Measurements from ENCODE around the gene NFIB. TPM values are rescaled to one million over a fixed set of nuclear protein-coding genes. Genes with fewer than 3 reads are reported as not detected.

Gene NFIB
- total RNA-seq, 1 donor from 2014 or later, result 9.4 TPM

DNA sequence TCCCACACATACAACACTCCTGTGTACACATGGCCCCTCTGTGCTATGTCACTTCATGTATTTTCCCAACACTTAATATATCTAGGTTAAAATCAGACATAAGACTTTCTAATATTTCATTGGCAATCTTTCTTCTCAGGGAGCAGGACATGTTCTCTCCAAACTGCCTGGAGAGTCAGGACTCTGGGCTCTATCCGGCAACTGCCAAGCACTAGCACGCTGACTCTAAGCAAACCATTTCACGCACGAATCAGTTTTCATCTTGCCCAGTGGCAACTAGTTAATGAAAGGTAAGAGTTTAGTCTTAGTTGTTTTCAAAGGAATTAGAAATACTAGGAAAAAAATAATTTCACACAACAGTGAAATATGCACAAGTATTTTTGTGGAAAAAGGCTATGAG is 124.8 kb downstream of the NFIB start:
- Histone ChIP-seq H3K36me3 (ENCODE audit: insufficient read depth, low read length) (no peaks in the 10 kb centered on the region), H3K9ac (ENCODE audit: low read length) (no peak overlapping the region), H3K79me2 (ENCODE audit: insufficient read depth, low read length) (peaks cover 94% of the 10 kb centered on the region), H4K20me1 (ENCODE audit: insufficient read depth, low read length) (peaks cover 3% of the 10 kb centered on the region), H3K4me3 (ENCODE audit: insufficient read depth, low read depth, low read length) (no peak overlapping the region), H3K4me1 (ENCODE audit: insufficient read depth, low read length) (no peaks in the 10 kb centered on the region), H3K9me3 (ENCODE audit: insufficient read depth, low read depth, low read length) (no peaks in the 10 kb centered on the region), H3K27ac (ENCODE audit: low read depth, low read length) (no peak overlapping the region), H3K27me3 (ENCODE audit: insufficient read depth, low read length) (no peaks in the 10 kb centered on the region), H3K4me2 (ENCODE audit: low read length) (no peak overlapping the region), H2AFZ (ENCODE audit: low read depth, low read length) (no peak overlapping the region)
- Mint-ChIP-seq H3K27me3 (ENCODE audit: low read depth, unreplicated experiment) (no peaks in the 10 kb centered on the region), H3K36me3 (ENCODE audit: low read depth, unreplicated experiment) (no peaks in the 10 kb centered on the region), H3K9me3 (ENCODE audit: unreplicated experiment) (no peaks in the 10 kb centered on the region), H3K4me1 (ENCODE audit: low read depth, unreplicated experiment) (peaks cover 3% of the 10 kb centered on the region), H3K27ac (ENCODE audit: unreplicated experiment) (no peak overlapping the region), H3K4me3 (ENCODE audit: unreplicated experiment) (no peak overlapping the region)
- TF ChIP-seq, protein P1, sequence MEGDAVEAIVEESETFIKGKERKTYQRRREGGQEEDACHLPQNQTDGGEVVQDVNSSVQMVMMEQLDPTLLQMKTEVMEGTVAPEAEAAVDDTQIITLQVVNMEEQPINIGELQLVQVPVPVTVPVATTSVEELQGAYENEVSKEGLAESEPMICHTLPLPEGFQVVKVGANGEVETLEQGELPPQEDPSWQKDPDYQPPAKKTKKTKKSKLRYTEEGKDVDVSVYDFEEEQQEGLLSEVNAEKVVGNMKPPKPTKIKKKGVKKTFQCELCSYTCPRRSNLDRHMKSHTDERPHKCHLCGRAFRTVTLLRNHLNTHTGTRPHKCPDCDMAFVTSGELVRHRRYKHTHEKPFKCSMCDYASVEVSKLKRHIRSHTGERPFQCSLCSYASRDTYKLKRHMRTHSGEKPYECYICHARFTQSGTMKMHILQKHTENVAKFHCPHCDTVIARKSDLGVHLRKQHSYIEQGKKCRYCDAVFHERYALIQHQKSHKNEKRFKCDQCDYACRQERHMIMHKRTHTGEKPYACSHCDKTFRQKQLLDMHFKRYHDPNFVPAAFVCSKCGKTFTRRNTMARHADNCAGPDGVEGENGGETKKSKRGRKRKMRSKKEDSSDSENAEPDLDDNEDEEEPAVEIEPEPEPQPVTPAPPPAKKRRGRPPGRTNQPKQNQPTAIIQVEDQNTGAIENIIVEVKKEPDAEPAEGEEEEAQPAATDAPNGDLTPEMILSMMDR (IDR thresholded peaks at IDR 0.05; ENCODE audit: insufficient read depth, low read depth, low read length), result no peak
- TF ChIP-seq EZH2 (IDR thresholded peaks at IDR 0.05; ENCODE audit: insufficient read depth, low read length), result no peak
- DNase-seq (ENCODE audit: low read depth) (no peak), FAIRE-seq (no peak)

DNA sequence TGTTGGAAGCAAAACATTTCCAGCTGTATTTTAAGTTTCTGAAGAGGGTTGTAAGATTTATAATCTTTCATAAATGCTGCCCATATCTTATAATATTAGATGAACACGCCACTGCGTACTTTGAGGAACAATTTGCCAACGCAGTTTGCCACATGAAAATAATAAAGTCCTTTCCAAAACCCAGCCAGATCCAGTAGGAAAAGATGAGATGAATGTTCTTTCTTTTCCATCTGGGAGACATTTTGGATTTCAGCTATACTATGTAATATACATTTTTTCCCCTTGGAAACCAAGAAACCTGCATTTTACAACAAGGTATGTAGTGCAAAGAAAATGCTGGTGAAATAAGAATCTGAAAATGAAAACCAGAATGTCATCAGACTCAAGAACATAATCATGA is 125.4 kb downstream of the NFIB start:
- Histone ChIP-seq H3K9ac (ENCODE audit: low read length) (no peak overlapping the region), H3K4me2 (ENCODE audit: low read length) (no peak overlapping the region), H3K27me3 (ENCODE audit: insufficient read depth, low read length) (no peaks in the 10 kb centered on the region), H2AFZ (ENCODE audit: low read depth, low read length) (no peak overlapping the region), H3K79me2 (ENCODE audit: insufficient read depth, low read length) (peaks cover 92% of the 10 kb centered on the region), H3K9me3 (ENCODE audit: insufficient read depth, low read depth, low read length) (no peaks in the 10 kb centered on the region), H4K20me1 (ENCODE audit: insufficient read depth, low read length) (peaks cover 3% of the 10 kb centered on the region), H3K27ac (ENCODE audit: low read depth, low read length) (no peak overlapping the region), H3K4me3 (ENCODE audit: insufficient read depth, low read depth, low read length) (no peak overlapping the region), H3K4me1 (ENCODE audit: insufficient read depth, low read length) (no peaks in the 10 kb centered on the region), H3K36me3 (ENCODE audit: insufficient read depth, low read length) (no peaks in the 10 kb centered on the region)
- no peak for TF ChIP-seq EZH2 (IDR thresholded peaks at IDR 0.05; ENCODE audit: insufficient read depth, low read length)
- TF ChIP-seq, protein P1 (IDR thresholded peaks at IDR 0.05; ENCODE audit: insufficient read depth, low read depth, low read length), result no peak
- H3K9me3 Mint-ChIP-seq (ENCODE audit: unreplicated experiment), result no peaks in the 10 kb centered on the region
- no peak overlapping the region for H3K27ac Mint-ChIP-seq (ENCODE audit: unreplicated experiment)
- H3K4me3 Mint-ChIP-seq (ENCODE audit: unreplicated experiment), result no peak overlapping the region
- H3K27me3 Mint-ChIP-seq (ENCODE audit: low read depth, unreplicated experiment), result no peaks in the 10 kb centered on the region
- H3K4me1 Mint-ChIP-seq (ENCODE audit: low read depth, unreplicated experiment), result peaks cover 3% of the 10 kb centered on the region
- no peak for DNase-seq (ENCODE audit: low read depth)
- FAIRE-seq, result no peak
- H3K36me3 Mint-ChIP-seq (ENCODE audit: low read depth, unreplicated experiment), result no peaks in the 10 kb centered on the region

DNA sequence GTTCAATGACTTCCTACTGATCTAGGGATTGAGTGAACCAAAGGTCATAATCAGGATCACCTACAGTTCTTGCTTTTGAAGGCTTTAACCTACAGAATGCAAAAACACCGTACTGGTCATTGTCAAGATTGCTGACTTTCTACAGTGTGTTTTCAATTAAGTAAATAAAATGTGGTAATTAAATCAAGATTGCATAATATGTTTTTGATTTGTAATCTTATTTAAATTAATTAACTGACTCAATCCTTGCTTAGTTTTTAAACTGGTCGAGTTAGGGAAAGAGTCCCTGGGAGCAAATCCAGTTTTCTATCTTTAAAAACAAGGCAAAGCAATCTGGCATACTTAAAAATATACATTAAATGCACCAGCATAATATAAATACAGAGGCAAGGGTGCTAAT is 125.9 kb downstream of the NFIB start:
- FAIRE-seq (no peak), DNase-seq (ENCODE audit: low read depth) (no peak)
- H3K27me3 ChIP-seq (ENCODE audit: insufficient read depth, low read length), result no peaks in the 10 kb centered on the region
- H3K36me3 ChIP-seq (ENCODE audit: insufficient read depth, low read length), result no peaks in the 10 kb centered on the region
- H2AFZ ChIP-seq (ENCODE audit: low read depth, low read length), result no peak overlapping the region
- H3K4me3 ChIP-seq (ENCODE audit: insufficient read depth, low read depth, low read length), result no peak overlapping the region
- no peaks in the 10 kb centered on the region for H3K4me1 ChIP-seq (ENCODE audit: insufficient read depth, low read length)
- no peaks in the 10 kb centered on the region for H3K27me3 Mint-ChIP-seq (ENCODE audit: low read depth, unreplicated experiment)
- TF ChIP-seq, protein P1 (IDR thresholded peaks at IDR 0.05; ENCODE audit: insufficient read depth, low read depth, low read length), result no peak
- TF ChIP-seq EZH2 (IDR thresholded peaks at IDR 0.05; ENCODE audit: insufficient read depth, low read length), result no peak
- H3K9ac ChIP-seq (ENCODE audit: low read length), result no peak overlapping the region
- H3K4me3 Mint-ChIP-seq (ENCODE audit: unreplicated experiment), result no peak overlapping the region
- H3K4me1 Mint-ChIP-seq (ENCODE audit: low read depth, unreplicated experiment), result peaks cover 3% of the 10 kb centered on the region
- no peaks in the 10 kb centered on the region for H3K9me3 Mint-ChIP-seq (ENCODE audit: unreplicated experiment)
- H3K36me3 Mint-ChIP-seq (ENCODE audit: low read depth, unreplicated experiment), result no peaks in the 10 kb centered on the region
- H3K27ac ChIP-seq (ENCODE audit: low read depth, low read length), result no peak overlapping the region
- H3K79me2 ChIP-seq (ENCODE audit: insufficient read depth, low read length), result peaks cover 89% of the 10 kb centered on the region
- H3K27ac Mint-ChIP-seq (ENCODE audit: unreplicated experiment), result no peak overlapping the region
- no peaks in the 10 kb centered on the region for H3K9me3 ChIP-seq (ENCODE audit: insufficient read depth, low read depth, low read length)
- H3K4me2 ChIP-seq (ENCODE audit: low read length), result no peak overlapping the region
- H4K20me1 ChIP-seq (ENCODE audit: insufficient read depth, low read length), result peaks cover 3% of the 10 kb centered on the region
